Esophagus muscularis mucosa (tissue), 4 donors: Measurements from ENCODE around the gene MTFP1. TPM values are rescaled to one million over a fixed set of nuclear protein-coding genes. Genes with fewer than 3 reads are reported as not detected.

Experiments used
- DNase-seq: peaks from one replicate; pipeline ENCODE4 v3.0.0-alpha.2; 2017; ENCODE audit errors: extremely low spot score
- H3K27ac ChIP-seq, 4 donors: fragments of 200-600 bp; sonication (generic); replicated peaks in 1 of 4; 1 replicate in 3 of 4; 2 replicates in 1 of 4; pipeline ENCODE4 v1.5.1; 2016 to 2019; ENCODE audit warnings: mild to moderate bottlenecking in 1 of 4
- H3K27me3 ChIP-seq, 4 donors: fragments of 200-600 bp; sonication (generic); one replicate each; pipeline versions ENCODE4 v1.5.1 to v1.6.0; 2016 to 2019
- H3K36me3 ChIP-seq, 4 donors: fragments of 200-600 bp; sonication (generic); one replicate each; pipeline ENCODE4 v1.5.1; 2016 to 2019
- H3K4me1 ChIP-seq, 4 donors: fragments of 200-600 bp; sonication (generic); one replicate each; pipeline ENCODE4 v1.5.1; 2016 to 2019
- H3K4me3 ChIP-seq, 4 donors: fragments of 200-600 bp; sonication (generic); 1 replicate in 2 of 4; 2 replicates in 2 of 4; pipeline ENCODE4 v1.5.1; 2016 to 2019; ENCODE audit warnings: mild to moderate bottlenecking in 4 of 4, moderate library complexity in 1 of 4
- H3K9me3 ChIP-seq, 4 donors: fragments of 200-600 bp; sonication (generic); 1 replicate in 3 of 4; 2 replicates in 1 of 4; pipeline ENCODE4 v1.5.1; 2016 to 2019
- CTCF ChIP-seq, 3 experiments: fragments of 200-600 bp in 2 of 3; fragments of 450-650 bp in 1 of 3; sonication (generic) in 2 of 3; IDR thresholded peaks; one replicate each; pipeline ENCODE4 v1.5.1; 2017 to 2019; ENCODE audit warnings: antibody characterized with exemption in 3 of 3, mild to moderate bottlenecking in 2 of 3, moderate library complexity in 1 of 3
- EP300 ChIP-seq: sonication (generic); formaldehyde crosslinking; IDR thresholded peaks from one replicate; pipeline ENCODE4 v1.6.1; 2017; ENCODE audit warnings: antibody characterized with exemption
- POLR2A ChIP-seq: fragments of 450-650 bp; IDR thresholded peaks from one replicate; pipeline ENCODE4 v1.6.1; 2017; ENCODE audit warnings: antibody characterized with exemption, moderate library complexity, mild to moderate bottlenecking, low read depth
- POLR2AphosphoS5 ChIP-seq, 2 donors: sonication (generic); formaldehyde crosslinking; IDR thresholded peaks; one replicate each; pipeline ENCODE4 v1.6.1; 2017; ENCODE audit warnings: antibody characterized with exemption in 2 of 2
- WGBS: methylation state at CpG from one replicate; pipeline ENCODE4 v1.1.5; 2018; 5-methylcytosine and 5-hydroxymethylcytosine counted together
- intact Hi-C: fragments of 100-400 bp; cut with DNase I; formaldehyde crosslinking; loops from one replicate; pipeline ENCODE4 v1.15.1; 2023
- total RNA-seq, 4 donors: library from RNA; depleted of rRNA; stranded (reverse); fragments of >200 nt; gene quantifications; one replicate each; pipeline versions ENCODE4 v1.1.0 to v1.2.1, GENCODE V29; 2016

Gene MTFP1
- total RNA-seq, 4 donors from 2014 or later, result 1.2 to 7.1 (median 3.4) TPM

- Histone ChIP-seq H3K27me3 (no peaks in the 10 kb centered on the region), H3K4me1 (peaks cover 28 to 49% (median 49%) of the 10 kb centered on the region in 4 donors), H3K9me3 (no peaks in the 10 kb centered on the region), H3K27ac (peak overlapping the region; percentile 29 to 99 (median 95)), H3K4me3 (no peak overlapping the region), H3K36me3 (peaks cover 25 to 48% (median 37%) of the 10 kb centered on the region in 4 donors)
- intact Hi-C loops, result no loop called here
- WGBS, result 69% methylated on average over 6 of the region's 6 CpGs
- TF ChIP-seq POLR2AphosphoS5 (IDR thresholded peaks at IDR 0.05) (no peak), POLR2A (no peak), CTCF (IDR thresholded peaks at IDR 0.05) (no peak), EP300 (no peak)
- DNase-seq, result no peak
Measured at GRCh38 chr22:30420347-30421125, 5.0 kb upstream of the MTFP1 start.

GRCh38 chr22:30421695-30422480 is 3.7 kb upstream of the MTFP1 start:
- TF ChIP-seq CTCF (IDR thresholded peaks at IDR 0.05) (no peak), POLR2AphosphoS5 (IDR thresholded peaks at IDR 0.05) (no peak), POLR2A (no peak), EP300 (no peak)
- H3K4me1 ChIP-seq, result peaks cover 37 to 63% (median 62%) of the 10 kb centered on the region in 4 donors
- no peaks in the 10 kb centered on the region for H3K27me3 ChIP-seq
- peaks cover 12 to 34% (median 25%) of the 10 kb centered on the region in 4 donors for H3K36me3 ChIP-seq
- no peak for DNase-seq
- 73% methylated on average over 8 of the region's 8 CpGs for WGBS
- intact Hi-C loops, result no loop called here
- no peaks in the 10 kb centered on the region for H3K9me3 ChIP-seq
- H3K4me3 ChIP-seq, result peak overlapping the region; percentile 66 to 78 (median 67)
- H3K27ac ChIP-seq, result peak overlapping the region; percentile 94 to 99 (median 95)

GRCh38 chr22:30422481-30423300 is 2.9 kb upstream of the MTFP1 start:
- 28% methylated on average over 17 of the region's 18 CpGs for WGBS
- peaks cover 12 to 26% (median 18%) of the 10 kb centered on the region in 4 donors for H3K36me3 ChIP-seq
- intact Hi-C loops, result no loop called here
- H3K27me3 ChIP-seq, result no peaks in the 10 kb centered on the region
- TF ChIP-seq POLR2AphosphoS5 (IDR thresholded peaks at IDR 0.05) (peak; percentile 73 to 86), CTCF (IDR thresholded peaks at IDR 0.05) (no peak)
- H3K9me3 ChIP-seq, result no peaks in the 10 kb centered on the region
- peak; percentile 94 for DNase-seq
- peaks cover 37 to 64% (median 63%) of the 10 kb centered on the region in 4 donors for H3K4me1 ChIP-seq
- H3K27ac ChIP-seq, result peak overlapping the region; percentile 94 to 99 (median 95)
- H3K4me3 ChIP-seq, result peak overlapping the region; percentile 66 to 78 (median 67)

GRCh38 chr22:30423301-30423958 is 2.1 kb upstream of the MTFP1 start:
- Histone ChIP-seq H3K27me3 (no peaks in the 10 kb centered on the region), H3K4me3 (peak overlapping the region; percentile 66 to 78 (median 67)), H3K4me1 (peaks cover 37 to 64% (median 63%) of the 10 kb centered on the region in 4 donors), H3K36me3 (peaks cover 7 to 19% (median 11%) of the 10 kb centered on the region in 4 donors), H3K9me3 (no peaks in the 10 kb centered on the region), H3K27ac (peak overlapping the region; percentile 94 to 99 (median 95))
- TF ChIP-seq EP300 (no peak), POLR2A (peak; percentile 90), POLR2AphosphoS5 (IDR thresholded peaks at IDR 0.05) (peak in 1 of 2 donors; percentile 99), CTCF (IDR thresholded peaks at IDR 0.05) (no peak)
- intact Hi-C loops, result no loop called here
- no peak for DNase-seq
- WGBS, result 1% methylated on average over 35 of the region's 45 CpGs
